ENCODE measurements around the gene FGA.
"Not testable (repeated sequence)": the region's sequence is repeated elsewhere in the genome, so short reads cannot be mapped to it uniquely, and the experiment has no call there.

FGA gene

DNA sequence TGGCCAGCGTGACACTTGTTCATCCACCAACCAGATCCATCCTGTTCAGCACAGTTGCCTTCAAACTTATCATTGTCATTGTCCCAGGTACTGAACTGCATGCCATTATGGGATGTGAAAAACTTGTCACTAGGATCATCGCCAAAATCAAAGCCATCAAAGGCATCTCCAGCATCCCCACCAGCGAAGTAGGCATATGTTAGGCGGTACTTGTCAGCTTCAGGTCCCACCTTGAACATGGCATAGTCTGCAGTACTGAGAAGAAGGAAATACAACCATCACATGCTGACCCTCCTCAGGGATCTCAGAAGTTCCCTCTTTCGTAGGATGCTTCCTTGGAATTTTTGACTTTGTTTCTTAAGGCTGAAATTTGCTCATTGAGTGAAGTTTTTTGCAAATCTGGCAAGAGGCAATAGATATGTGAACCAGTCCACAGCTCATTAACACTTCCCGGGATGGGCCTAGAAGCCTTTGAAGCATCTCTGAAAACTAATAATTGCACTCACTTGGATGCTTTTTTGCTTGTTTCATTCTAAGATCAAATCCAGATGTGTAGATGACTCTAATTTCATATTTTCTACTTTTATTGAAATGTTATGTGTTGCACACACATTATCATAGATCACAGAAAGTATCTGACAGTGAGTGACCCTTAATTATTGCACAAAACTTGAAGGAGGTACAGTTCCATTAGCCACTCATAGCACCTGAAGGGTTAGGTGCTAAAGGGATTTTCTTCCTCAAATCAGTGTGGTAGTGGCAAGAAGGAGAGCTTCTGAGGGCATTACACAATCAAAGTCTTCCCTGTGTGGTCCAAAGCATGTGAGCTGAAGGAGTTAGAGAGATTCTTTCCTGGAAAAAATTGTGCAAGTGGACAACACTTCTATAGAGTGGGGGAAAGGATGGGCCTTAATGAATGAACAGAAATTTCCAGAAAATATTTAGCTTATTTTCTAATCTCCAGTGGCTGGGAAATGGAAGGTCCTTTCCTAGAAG is 16.5 kb upstream of the FGA start:
- DNase-seq = no peak

DNA sequence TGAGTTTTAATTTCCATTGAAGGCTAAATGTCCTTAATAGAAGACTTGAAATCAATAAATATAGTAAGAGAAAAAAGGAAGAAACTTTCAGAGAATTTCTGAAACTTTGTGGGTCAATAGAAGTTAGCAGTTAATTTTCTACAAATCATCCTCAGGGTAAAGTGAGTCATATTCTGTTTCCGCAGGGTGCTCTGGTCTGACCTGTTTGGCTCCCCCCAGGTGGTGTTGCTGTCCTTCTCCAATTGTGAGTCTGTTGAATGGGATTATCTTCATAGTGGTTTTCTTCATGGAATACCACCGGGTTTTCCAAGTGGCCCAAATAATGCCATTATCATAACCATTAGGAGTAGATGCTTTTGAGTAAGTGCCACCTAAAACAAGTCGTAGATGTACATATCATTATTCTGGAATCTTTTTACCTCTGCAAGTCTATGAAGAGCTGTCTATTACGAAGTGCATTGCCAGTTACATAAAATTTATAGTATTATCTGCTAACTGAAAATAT is 14.2 kb upstream of the FGA start:
- DNase-seq = no peak

DNA sequence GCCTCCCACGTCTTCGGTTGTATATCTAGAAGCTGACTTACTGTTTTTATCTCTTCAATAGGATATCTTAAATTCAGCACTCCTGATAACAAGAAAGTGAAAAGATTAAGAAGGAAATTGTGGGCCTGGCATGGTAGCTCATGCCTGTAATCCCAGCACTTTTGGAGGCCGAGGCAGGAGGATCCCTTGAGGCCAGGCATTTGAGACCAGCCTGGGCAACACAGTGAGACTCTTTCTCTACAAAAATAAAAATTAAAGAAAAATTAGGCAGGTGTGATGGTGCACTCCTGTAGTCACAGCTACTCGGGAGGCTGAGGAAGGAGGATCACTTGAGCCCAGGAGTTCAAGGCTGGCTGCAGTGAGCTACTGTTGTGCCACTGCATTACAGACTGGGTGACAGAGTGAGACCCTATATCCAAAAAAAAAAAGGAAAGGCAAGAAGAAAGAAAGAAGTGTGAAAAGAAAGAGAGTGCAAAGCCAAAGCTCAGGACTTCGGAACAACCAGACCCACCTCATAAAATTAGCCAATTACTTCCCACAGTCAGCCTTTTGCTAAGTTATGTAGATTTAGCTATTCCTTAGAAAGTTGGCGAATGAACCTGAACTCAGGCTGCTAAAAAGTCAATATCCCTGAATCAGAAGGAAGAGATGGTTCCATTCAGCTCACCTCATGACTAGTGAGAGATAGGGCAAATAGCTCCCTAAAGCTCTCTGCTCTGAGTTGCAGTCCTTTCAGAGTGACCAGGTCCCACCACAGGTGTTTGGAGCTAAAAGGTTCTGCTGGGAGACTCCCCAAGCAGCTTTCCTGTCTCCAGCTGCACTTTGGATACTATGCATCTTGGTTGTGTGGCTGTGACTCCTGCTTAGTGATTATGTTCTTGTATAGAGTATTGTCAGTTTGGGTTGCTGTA is 12.7 kb upstream of the FGA start:
- DNase-seq = no peak

GRCh38 chr4:154602404-154603020 is 12.0 kb upstream of the FGA start:
- no peak for DNase-seq

DNA sequence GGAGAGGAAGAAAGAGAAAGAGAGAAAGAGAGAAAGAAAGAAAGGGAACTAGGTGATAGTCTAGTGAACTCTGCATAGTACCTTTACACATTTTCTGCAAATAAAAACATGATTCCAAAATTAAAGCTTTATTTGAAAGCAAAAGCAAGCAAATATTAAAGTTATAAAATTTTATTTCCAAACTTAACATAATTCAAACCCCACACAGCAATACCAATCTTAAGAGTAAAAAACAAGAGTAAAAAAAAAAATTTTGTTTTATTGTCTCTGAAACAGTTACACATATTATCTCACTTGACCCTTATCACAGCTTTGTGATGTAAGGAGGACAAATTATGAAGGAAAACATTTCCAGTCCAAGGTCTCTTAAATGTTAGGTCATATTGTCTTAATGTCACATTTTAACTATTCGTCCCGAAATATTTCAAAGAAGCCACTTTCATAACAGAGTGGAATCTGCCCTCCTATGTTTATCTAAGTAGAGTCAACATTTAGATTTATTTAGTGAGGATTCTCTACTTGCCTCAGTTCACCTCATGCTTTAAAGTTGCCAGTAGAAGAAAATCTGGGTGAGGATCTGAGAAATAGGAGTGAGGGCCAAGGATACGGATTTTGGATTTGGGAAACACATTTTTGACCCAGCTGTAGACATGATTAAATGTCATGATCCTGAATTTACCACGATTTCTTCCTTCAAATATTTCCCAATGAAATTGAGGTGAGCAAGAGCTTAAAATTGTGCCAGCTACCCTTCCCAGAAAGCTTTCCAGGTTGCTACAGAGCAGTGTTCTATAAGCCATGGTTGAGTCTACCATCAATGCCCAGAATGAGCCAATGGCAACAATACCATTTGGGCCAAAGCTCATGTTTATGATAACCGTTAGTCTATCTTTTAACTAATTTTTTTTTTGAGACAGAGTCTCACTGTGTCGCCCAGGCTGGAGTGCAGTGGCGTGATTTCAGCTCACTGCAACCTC is 7.5 kb upstream of the FGA start:
- DNase-seq = no peak

- not testable (repeated sequence) for DNase-seq
Observed at GRCh38 chr4:154597281-154597680, 6.7 kb upstream of the FGA start.

- DNase-seq = no peak
Observed at GRCh38 chr4:154595807-154596206, 5.3 kb upstream of the FGA start.

- DNase-seq = not testable (repeated sequence)
Observed at GRCh38 chr4:154594343-154594742, 3.8 kb upstream of the FGA start.

DNA sequence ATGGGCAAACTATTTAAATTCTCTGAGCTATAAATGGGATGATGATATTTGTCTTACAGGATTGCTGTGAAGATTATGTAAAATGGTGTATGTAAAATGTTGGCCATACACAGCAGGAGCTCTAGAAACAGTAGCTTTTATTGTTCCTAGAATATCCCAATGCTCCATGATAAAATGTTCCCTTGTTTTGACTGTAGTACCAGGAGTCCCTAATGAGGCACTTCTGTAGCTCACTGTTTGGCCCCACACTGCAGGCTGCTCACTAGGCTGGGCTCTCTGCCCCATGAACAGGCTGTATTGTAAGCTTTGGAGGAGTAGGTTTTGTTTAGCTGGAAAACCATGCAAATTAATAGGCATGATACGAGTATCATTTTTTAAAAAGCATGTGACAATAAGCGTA is 3.3 kb upstream of the FGA start:
- no peak for DNase-seq

DNA sequence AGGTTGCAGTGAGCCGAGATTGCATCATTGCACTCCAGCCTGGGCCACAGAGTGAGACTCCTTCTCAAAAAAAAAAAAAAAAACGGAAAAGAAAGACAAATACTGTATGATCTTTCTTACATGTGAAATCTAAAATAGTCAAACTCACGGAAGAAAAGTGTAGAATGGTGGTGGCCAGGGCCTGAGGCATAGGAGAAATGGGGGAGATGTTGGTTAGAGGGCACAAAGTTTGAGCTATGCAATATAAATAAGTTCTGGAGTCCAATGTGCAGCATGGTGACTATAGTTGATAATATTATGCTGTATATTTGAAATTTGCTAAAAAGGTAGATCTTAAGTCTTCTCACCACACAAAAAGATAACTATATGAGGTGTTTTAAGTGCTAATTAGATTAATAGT is 1.3 kb upstream of the FGA start:
- DNase-seq = no peak

GRCh38 chr4:154589296-154590197 is 995 bp downstream of the FGA start:
- DNase-seq = no peak

GRCh38 chr4:154588198-154588597 is 2.3 kb downstream of the FGA start:
- no peak for DNase-seq

DNA sequence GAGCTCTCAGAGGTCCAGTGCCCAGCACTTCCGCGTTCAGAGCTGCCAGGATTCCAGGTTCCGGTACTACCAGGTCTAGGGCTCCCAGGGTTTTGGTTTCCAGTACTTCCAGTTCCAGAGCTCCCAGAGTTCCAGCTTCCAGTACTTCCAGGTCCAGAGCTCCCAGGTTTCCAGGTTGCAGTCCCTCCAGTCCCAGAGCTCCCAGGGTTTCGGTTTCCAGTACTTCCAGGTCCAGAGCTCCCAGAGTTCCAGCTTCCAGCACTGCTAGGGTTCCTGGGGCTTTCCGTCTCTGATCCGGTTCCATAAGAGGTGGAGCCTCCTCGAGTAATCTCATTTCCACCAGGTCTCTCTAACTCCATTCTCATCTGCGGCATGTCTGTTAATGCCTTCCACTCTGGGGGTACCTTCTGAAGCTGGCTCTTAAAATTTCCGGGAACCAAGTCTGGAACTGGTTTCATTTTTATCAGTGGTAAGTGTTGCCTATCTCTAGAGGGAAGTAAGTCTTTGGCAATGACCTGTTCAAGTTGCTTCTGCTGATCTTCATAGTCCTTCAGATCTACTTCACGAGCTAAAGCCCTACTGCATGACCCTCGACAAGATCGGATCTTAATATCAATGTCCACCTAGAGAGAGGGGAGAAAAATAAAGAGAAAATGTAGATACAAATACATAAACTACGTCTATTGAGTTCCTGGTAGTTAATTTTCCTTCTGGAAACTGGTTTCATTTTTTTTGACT is 4.1 kb downstream of the FGA start:
- no peak for DNase-seq

- DNase-seq = no peak
Observed at GRCh38 chr4:154585369-154586018, 5.0 kb downstream of the FGA start.

GRCh38 chr4:154584259-154584658 is 6.3 kb downstream of the FGA start:
- DNase-seq = no peak

GRCh38 chr4:154583677-154584076 is 6.9 kb downstream of the FGA start:
- DNase-seq = no peak

GRCh38 chr4:154583230-154583629 is 7.3 kb downstream of the FGA start:
- DNase-seq = no peak

- no peak for DNase-seq
Observed at GRCh38 chr4:154582723-154583122, 7.8 kb downstream of the FGA start.

DNA sequence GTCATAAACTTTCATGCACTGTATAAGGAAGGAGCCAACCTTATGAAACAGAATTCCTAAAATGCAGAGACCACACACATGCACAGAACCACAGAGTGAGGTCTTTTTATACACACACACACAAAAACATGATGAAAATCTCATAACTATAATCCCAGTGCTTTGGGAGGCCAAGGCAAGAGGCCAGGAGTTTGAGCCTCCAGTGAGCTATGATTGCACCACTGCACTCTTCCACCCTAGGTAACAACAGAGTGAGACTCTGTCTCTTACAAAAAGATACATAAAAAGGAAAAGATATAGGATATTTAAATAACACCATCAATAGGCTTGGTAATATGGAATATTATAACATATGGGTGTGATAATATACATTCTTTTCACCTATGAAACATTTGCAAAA is 10.6 kb downstream of the FGA start:
- no peak for DNase-seq

All from suppressor macrophage treated with lipopolysaccharide for 1 hour (primary cell).